ENCODE data around the gene SLC35F1. TPM values are rescaled to one million over a fixed set of nuclear protein-coding genes. Genes with fewer than 3 reads are reported as not detected.

SLC35F1 gene
- polyA plus RNA-seq, 1 donor from 2014 or later: 35.1 TPM

- H3F3A ChIP-seq (ENCODE audit: insufficient read depth, low read length, poor library complexity, severe bottlenecking): peaks cover 3% of the 10 kb centered on the region
- H3K36me3 ChIP-seq (ENCODE audit: insufficient read depth, low read length): no peaks in the 10 kb centered on the region
- TF ChIP-seq RAD21 (conservative IDR thresholded peaks at IDR 0.05) (no peak), REST (IDR thresholded peaks at IDR 0.05; ENCODE audit: borderline replicate concordance) (no peak), EP300 (conservative IDR thresholded peaks at IDR 0.05; ENCODE audit: poor library complexity, severe bottlenecking) (no peak), TAF1 (IDR thresholded peaks at IDR 0.05; ENCODE audit: low read depth) (no peak), EZH2 (IDR thresholded peaks at IDR 0.05; ENCODE audit: borderline replicate concordance, insufficient read depth, low read length, poor library complexity, severe bottlenecking) (no peak), CTCF (IDR thresholded peaks at IDR 0.05; ENCODE audit: poor library complexity, severe bottlenecking) (no peak), SMC3 (conservative IDR thresholded peaks at IDR 0.05; ENCODE audit: poor library complexity) (no peak), MXI1 (conservative IDR thresholded peaks at IDR 0.05; ENCODE audit: poor library complexity, severe bottlenecking) (no peak), POLR2AphosphoS5 (IDR thresholded peaks at IDR 0.05) (no peak)
- peak overlapping the region; percentile 76 for H3K27ac ChIP-seq (ENCODE audit: low read length)
- no peaks in the 10 kb centered on the region for H3K9me3 ChIP-seq (ENCODE audit: low read length)
- no peaks in the 10 kb centered on the region for H3K27me3 ChIP-seq (ENCODE audit: insufficient read depth, low read depth, low read length)
- H3K9me2 ChIP-seq (ENCODE audit: insufficient read depth, low read length): no peaks in the 10 kb centered on the region
- no peaks in the 10 kb centered on the region for H4K20me1 ChIP-seq (ENCODE audit: insufficient read depth)
- H3K79me2 ChIP-seq (replicated peaks; ENCODE audit: insufficient read depth, low read length): no peaks in the 10 kb centered on the region
- no peak overlapping the region for H3K4me3 ChIP-seq (ENCODE audit: low read length)
- H3K9ac ChIP-seq (ENCODE audit: low read length): no peak overlapping the region
- H3K4me2 ChIP-seq (ENCODE audit: low read length): no peak overlapping the region
- H2AFZ ChIP-seq (ENCODE audit: low read depth, low read length): no peak overlapping the region
These were observed 194.2 kb downstream of the SLC35F1 start for GRCh38 chr6:118101220-118101619.

GRCh38 chr6:118101831-118102345 lies 194.8 kb downstream of the SLC35F1 start:
- H3K79me2 ChIP-seq (replicated peaks; ENCODE audit: insufficient read depth, low read length): no peaks in the 10 kb centered on the region
- TF ChIP-seq TAF1 (IDR thresholded peaks at IDR 0.05; ENCODE audit: low read depth) (no peak), MXI1 (conservative IDR thresholded peaks at IDR 0.05; ENCODE audit: poor library complexity, severe bottlenecking) (no peak), POLR2AphosphoS5 (IDR thresholded peaks at IDR 0.05) (no peak), RAD21 (conservative IDR thresholded peaks at IDR 0.05) (no peak), CTCF (IDR thresholded peaks at IDR 0.05; ENCODE audit: poor library complexity, severe bottlenecking) (no peak), EZH2 (IDR thresholded peaks at IDR 0.05; ENCODE audit: borderline replicate concordance, insufficient read depth, low read length, poor library complexity, severe bottlenecking) (no peak), REST (IDR thresholded peaks at IDR 0.05; ENCODE audit: borderline replicate concordance) (no peak), SMC3 (conservative IDR thresholded peaks at IDR 0.05; ENCODE audit: poor library complexity) (no peak), EP300 (conservative IDR thresholded peaks at IDR 0.05; ENCODE audit: poor library complexity, severe bottlenecking) (no peak)
- peaks cover 3% of the 10 kb centered on the region for H3F3A ChIP-seq (ENCODE audit: insufficient read depth, low read length, poor library complexity, severe bottlenecking)
- peak overlapping the region; percentile 48 for H3K4me3 ChIP-seq (ENCODE audit: low read length)
- no peak overlapping the region for H3K4me2 ChIP-seq (ENCODE audit: low read length)
- no peaks in the 10 kb centered on the region for H3K27me3 ChIP-seq (ENCODE audit: insufficient read depth, low read depth, low read length)
- H3K9me2 ChIP-seq (ENCODE audit: insufficient read depth, low read length): no peaks in the 10 kb centered on the region
- no peaks in the 10 kb centered on the region for H3K36me3 ChIP-seq (ENCODE audit: insufficient read depth, low read length)
- H4K20me1 ChIP-seq (ENCODE audit: insufficient read depth): no peaks in the 10 kb centered on the region
- H3K9ac ChIP-seq (ENCODE audit: low read length): no peak overlapping the region
- no peaks in the 10 kb centered on the region for H3K9me3 ChIP-seq (ENCODE audit: low read length)
- peak overlapping the region; percentile 76 for H3K27ac ChIP-seq (ENCODE audit: low read length)
- H2AFZ ChIP-seq (ENCODE audit: low read depth, low read length): no peak overlapping the region

All from neural cell (in vitro differentiated cells).